ENCODE measurements around the gene ZC3HAV1L.

The ZC3HAV1L gene

GRCh38 chr7:139004321-139005090 is 31.3 kb downstream of the ZC3HAV1L start:
- DNase-seq (ENCODE audit: low read depth) = no peak
- no peak overlapping the region for H3K4me3 ChIP-seq (ENCODE audit: control insufficient read depth, low read depth, low read length)
- no peak for TF ChIP-seq CTCF (conservative IDR thresholded peaks at IDR 0.05; ENCODE audit: control insufficient read depth, insufficient read depth, low read depth, low read length)

DNA sequence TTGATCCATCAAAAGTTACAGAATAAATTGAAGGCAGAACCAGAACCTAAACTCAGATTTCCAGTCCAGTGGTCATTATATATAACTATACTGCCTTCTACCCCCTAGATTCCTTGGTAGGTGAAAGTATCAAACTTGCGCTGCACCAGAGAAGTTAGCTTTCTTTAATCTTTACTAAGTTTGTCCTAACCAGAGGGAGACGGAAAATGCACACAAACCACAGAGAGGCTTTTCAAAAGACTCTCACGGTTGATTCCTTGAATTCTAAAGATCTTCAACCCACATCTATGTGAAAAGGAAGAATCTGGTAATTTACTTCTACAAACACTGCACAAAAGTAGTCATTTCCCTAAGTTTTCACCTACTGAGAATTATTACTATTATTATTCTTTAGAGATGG is 36.4 kb downstream of the ZC3HAV1L start:
- TF ChIP-seq CTCF (conservative IDR thresholded peaks at IDR 0.05; ENCODE audit: control insufficient read depth, insufficient read depth, low read depth, low read length) = no peak
- DNase-seq (ENCODE audit: low read depth) = no peak
- H3K4me3 ChIP-seq (ENCODE audit: control insufficient read depth, low read depth, low read length) = no peak overlapping the region

- DNase-seq (ENCODE audit: low read depth) = no peak
- TF ChIP-seq CTCF (conservative IDR thresholded peaks at IDR 0.05; ENCODE audit: control insufficient read depth, insufficient read depth, low read depth, low read length) = no peak
- no peak overlapping the region for H3K4me3 ChIP-seq (ENCODE audit: control insufficient read depth, low read depth, low read length)
Observed at GRCh38 chr7:138992052-138992531, 43.8 kb downstream of the ZC3HAV1L start.

DNA sequence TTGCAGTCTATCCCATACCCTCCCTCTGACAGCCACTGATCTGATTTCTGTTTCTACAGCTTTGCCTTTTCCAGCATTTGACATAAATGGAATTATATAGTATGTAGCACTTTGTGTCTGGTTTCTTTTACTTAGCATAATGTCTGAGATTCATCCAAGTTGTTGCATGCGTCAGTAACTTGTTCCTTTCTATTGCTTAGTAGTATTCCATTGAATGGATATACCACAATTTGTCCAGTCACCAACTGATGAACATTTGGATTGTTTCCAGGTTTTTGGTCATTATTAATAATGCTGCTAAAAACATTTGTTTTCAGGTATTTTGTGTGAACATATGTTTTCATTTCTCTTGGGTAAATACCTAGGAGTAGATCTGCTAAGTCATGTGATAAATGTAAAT is 48.2 kb downstream of the ZC3HAV1L start:
- TF ChIP-seq CTCF (conservative IDR thresholded peaks at IDR 0.05; ENCODE audit: control insufficient read depth, insufficient read depth, low read depth, low read length) = no peak
- DNase-seq (ENCODE audit: low read depth) = no peak
- H3K4me3 ChIP-seq (ENCODE audit: control insufficient read depth, low read depth, low read length) = no peak overlapping the region

- H3K4me3 ChIP-seq (ENCODE audit: control insufficient read depth, low read depth, low read length) = peak overlapping the region; percentile 43
- TF ChIP-seq CTCF (conservative IDR thresholded peaks at IDR 0.05; ENCODE audit: control insufficient read depth, insufficient read depth, low read depth, low read length) = no peak
- no peak for DNase-seq (ENCODE audit: low read depth)
Observed at GRCh38 chr7:138982204-138982623, 53.6 kb downstream of the ZC3HAV1L start.

DNA sequence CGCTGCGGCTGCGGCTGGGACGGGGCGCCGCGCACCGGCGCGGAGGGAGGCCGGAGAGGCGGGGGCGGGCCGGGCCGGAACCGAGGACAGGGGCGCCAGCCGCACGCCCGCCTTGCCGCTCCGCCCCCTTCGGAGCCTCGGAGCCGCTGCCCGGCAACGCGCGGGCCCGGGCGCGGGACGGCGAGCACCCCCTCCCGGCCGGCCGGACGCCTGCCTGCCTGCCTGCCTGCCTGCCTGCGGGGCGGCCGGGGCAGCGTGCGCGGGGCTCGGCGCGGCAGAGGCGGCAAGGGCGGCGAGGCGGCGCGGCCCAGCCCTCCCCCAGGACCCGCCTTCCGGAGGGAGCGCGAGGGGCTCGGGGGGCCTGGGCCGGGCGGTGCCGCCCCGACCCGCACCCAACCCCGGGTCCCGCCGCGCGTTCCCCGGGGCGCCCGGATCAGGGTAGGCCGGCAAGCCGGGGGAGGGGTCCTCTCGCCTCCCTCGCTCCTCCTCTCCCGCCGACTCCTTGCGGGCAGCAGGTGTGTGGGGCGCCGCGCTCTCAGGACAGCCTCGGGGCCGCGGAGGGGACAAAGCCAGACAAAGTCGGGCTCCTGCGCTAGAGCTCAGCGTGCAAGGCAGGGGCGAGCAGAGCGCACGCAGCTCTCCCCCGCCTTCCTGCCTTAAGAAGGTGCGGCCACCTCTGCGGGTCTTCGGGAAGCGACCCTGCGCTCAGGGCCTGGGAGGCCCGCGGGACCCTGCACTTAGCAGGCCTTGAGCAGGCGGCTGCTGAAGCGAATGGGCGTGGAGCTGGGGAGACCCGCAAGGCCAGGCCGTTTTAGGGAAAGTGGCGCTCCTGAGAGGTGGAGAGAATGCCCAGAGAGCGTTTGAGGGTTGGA is 54.3 kb downstream of the ZC3HAV1L start, which contains the start of gene KIAA1549:
KIAA1549 (minus strand) TSS at position 58 of the 872 bp plus-strand sequence. CDS start 120 bp downstream, outside the sequence.
- DNase-seq (ENCODE audit: low read depth) = peak; percentile 39
- peak within 1 kb of the TSS; percentile 61 for H3K4me3 ChIP-seq (ENCODE audit: control insufficient read depth, low read depth, low read length)
- no peak for TF ChIP-seq CTCF (conservative IDR thresholded peaks at IDR 0.05; ENCODE audit: control insufficient read depth, insufficient read depth, low read depth, low read length)
